Measurements from ENCODE around the gene FOXO3.

DNA sequence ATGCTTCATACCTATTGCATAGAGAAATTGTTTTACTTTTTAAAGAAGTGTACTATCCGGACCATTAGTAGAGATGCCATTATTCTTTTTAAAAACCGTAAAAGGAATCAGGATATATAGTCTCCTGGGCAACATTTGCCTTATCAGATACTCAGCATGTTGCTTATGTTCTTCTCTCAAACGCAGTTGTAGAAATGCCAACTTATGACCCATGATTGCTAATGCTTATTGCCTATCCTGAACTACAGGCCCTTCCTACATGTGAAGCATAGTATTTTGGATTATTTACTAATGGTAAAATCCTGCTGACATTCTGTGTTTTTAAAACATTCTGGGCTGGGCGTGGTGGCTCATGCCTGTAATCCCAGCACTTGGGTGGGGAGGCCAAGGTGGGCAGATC is 99.5 kb downstream of the FOXO3 start:
- TF ChIP-seq, protein P1, sequence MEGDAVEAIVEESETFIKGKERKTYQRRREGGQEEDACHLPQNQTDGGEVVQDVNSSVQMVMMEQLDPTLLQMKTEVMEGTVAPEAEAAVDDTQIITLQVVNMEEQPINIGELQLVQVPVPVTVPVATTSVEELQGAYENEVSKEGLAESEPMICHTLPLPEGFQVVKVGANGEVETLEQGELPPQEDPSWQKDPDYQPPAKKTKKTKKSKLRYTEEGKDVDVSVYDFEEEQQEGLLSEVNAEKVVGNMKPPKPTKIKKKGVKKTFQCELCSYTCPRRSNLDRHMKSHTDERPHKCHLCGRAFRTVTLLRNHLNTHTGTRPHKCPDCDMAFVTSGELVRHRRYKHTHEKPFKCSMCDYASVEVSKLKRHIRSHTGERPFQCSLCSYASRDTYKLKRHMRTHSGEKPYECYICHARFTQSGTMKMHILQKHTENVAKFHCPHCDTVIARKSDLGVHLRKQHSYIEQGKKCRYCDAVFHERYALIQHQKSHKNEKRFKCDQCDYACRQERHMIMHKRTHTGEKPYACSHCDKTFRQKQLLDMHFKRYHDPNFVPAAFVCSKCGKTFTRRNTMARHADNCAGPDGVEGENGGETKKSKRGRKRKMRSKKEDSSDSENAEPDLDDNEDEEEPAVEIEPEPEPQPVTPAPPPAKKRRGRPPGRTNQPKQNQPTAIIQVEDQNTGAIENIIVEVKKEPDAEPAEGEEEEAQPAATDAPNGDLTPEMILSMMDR (IDR thresholded peaks at IDR 0.05) = no peak
- TF ChIP-seq POLR2A (IDR thresholded peaks at IDR 0.05) = no peak
